HG03354 (cell line): ENCODE measurements around the gene RAD1.

Experiments
- ATAC-seq: cut with Tn5 transposase; IDR thresholded peaks from one replicate; pipeline ENCODE4 v1.9.1; 2021; ENCODE audit warnings: mild to moderate bottlenecking; ENCODE audit not compliant: unreplicated experiment, poor library complexity, severe bottlenecking

The RAD1 gene

DNA sequence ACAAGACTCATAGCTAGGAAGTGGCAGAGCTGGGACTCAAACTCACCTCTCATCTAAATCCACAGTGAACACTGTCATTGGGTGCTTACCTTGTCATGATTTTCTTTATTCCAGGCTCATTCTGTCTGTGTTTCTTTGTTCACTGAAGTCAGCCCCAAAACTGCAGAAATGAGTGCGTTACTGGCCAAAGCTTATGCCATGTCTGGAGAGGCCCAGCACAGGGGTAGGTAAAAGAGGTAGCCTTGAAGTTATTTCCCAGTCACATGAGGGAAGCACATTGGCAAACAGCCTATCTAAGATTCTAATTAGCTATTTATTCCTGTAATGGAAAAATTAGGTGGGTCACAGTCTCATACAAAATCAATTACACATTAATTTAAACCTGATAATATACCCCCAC lies 46.5 kb downstream of the RAD1 start:
- no peak for ATAC-seq

DNA sequence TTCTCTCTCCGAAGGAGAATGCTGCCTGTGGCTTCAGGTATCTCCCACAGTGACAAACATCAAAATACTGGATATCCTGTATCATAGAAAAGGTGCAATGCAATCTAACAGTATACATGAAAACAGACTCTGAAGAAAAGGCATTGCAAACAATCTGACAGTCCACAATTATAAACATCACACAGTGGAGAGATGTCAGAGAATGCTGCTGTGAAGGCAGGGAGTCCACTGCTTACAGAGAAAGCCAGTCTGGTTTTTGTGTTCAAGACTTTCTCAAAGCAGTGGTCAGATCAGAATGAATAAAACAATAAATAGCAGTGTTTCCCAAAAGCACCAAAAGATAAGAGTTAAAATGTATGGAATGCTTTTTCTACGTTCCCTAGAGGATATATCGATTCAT lies 47.6 kb downstream of the RAD1 start:
- ATAC-seq: no peak

DNA sequence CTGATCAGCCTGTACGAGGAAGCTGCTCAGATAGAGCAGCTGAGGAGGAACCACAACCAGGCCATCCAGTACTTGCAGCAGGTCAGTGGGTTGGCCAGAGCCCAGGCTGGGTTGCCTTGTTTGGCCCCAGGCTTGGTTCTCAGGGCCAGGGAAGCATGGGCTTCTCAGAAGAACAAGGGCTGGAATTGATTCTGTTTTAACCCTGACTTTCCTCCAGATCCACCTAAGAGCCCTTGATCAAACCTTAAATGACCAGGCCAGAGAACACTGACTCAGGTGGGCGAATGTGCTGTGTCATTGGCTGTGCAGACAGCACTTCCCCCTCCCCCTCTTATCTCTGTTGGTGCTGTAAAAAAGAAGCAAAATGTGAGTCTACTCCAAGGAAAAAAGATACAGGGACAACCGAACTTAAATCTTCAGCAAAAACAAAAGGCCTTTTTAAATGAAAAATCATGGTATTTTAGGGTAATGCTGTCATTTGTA lies 48.3 kb downstream of the RAD1 start:
- no peak for ATAC-seq

DNA sequence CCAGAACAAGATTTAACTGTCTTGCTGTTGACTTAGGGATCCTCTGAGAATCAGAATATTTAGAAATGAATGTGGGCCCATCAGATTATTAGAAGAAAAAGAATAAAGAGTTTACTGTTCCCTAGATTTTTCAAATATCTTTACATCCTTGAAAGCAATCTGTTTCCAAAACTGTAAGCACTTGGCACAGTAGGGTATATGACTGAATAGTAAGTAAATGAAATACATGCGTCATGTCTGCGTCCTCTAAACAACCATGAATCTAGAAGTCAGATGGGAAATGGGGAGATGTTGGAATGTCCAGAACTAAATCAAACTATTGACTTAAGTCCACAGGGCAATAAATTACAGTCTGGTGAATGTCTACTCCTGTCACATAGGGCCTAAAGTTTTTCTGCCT lies 50.2 kb downstream of the RAD1 start:
- no peak for ATAC-seq

DNA sequence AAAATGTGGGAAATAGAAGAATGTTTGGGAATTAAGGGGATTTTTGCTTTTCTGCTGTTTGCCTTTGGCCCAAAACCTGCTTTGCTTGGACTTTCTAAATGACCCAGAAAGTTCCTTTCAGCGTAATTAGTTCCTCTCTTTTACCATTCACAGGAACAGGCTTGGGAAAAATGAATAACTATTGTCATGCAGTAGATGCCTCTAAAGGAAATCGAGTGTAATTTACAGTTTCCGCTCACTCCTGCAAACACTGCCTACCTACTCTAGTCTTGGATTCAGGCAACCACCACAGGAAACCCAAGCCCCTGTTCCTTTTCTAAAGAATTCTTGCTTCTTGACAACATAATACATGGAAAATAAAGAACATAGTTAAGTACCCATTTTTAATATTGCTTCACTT lies 51.4 kb downstream of the RAD1 start:
- ATAC-seq: no peak

DNA sequence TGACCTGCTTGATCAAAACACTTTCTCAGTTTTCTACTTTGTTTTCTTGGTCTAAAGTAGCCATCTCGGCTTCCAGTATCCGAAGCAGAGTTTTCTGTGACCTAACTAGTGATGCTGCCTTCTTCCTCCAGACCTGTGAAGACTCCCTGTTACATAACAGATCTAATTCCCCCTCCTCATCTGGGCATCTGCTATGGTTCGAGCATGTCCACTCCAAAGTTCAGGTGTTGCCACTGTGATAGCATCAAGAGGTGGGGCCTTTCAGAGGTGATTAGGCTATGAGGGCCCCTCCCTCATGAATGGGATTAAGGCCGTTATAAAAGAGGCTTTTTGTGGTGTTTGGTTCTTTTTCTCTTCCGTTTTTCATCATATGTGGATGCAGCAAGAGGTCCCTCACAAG lies 56.1 kb downstream of the RAD1 start:
- no peak for ATAC-seq

DNA sequence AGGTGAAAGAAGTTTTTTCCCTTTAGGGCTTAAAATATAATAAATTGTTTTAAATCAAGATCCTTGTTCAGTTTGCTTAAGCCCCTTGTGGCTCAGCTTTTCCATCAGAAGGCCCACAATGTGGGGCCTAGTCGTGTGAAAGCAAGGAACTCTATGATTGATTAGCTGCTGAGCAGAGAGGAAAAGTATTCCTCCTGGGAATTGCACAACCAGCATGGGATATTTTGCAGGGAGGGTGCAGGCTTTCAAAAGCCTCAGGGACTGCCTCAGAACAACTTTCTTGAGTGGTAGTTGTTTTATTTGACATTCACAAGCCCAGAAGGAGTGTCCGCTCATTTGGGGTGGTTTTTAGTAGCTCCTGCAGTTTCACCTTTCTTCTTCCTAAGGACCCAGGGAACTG lies 56.5 kb downstream of the RAD1 start:
- no peak for ATAC-seq

DNA sequence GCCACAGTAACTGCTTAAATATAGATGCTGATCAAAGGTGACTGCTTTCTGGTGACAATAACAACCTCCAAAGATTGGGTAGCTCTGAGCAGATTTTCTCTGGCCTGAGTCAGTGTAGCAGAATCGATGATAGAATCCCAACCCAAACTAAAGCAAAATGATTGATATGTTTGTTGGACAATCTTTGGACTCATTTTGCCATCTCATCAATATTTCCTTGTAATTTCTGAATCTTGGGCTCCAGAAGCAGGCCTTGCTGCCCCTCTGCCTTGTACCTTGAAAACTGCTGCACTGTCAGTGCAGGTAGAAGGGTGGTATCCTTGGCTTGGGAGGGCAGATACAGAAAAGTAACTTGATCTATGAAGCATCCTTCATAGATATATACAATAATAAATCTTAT lies 57.4 kb downstream of the RAD1 start:
- ATAC-seq: no peak

DNA sequence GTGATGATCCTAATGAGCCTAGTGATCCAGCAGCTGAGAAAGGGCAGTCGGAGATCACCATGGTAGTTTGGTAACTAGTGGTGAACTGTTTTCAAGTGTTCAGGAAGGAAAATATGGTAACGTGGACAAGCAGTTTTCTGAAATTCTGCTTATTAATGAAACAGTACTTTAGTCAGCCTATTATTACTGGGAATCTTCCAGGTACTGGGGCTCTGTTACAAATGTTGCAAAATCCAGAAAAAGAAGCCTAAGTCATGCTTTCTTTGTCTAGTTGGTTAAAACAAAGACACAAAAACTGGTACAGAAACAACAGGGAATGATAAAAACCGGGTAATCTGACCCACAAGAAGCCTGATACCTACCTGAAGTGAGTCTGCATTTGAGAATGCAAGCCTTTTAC lies 58.1 kb downstream of the RAD1 start:
- no peak for ATAC-seq
